GM19455 (cell line): ENCODE results near the gene ITIH1.

Experiments used
- ATAC-seq: cut with Tn5 transposase; IDR thresholded peaks from one replicate; pipeline ENCODE4 v1.9.1; 2021; ENCODE audit not compliant: unreplicated experiment

Gene ITIH1

DNA sequence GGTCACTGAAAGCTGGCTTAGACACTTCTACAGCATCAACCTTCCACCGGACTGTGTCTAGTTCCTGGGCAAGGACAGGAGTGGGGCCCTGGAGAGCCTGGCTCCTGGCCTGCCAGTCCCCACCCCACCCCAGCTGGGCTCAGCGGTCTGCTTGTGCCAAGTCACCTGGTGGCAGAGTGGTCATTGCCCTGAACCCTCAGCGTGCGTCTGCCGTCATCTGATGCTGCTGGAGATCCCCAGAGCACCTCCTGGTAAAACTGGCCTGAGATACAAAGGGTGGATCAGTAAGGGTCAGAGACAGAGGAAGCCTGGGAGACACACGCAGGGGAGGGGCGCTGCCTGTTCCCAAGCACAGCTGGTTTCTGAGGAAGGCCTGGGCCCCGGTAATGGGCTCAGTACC lies 36.4 kb downstream of the ITIH1 start:
- ATAC-seq: no peak

DNA sequence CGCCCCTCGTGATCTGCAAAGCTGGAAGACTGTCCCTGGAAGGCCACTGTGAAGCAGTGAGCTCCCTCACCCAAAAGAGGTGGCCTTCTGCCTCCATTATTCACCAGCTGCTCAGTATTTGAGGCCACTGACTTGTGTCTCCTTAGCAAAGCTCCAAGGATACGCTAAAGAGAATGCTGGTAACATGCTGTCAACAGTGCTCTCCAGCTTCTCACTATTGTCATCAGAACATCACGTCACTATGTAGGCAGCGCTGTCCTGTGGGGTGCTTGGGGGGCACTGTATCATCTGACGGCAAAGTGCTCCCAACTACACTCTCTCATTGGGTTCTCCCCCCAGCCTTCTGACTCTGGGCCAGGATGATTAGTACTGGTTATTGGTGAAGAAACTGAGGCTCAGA lies 38.8 kb downstream of the ITIH1 start:
- no peak for ATAC-seq

DNA sequence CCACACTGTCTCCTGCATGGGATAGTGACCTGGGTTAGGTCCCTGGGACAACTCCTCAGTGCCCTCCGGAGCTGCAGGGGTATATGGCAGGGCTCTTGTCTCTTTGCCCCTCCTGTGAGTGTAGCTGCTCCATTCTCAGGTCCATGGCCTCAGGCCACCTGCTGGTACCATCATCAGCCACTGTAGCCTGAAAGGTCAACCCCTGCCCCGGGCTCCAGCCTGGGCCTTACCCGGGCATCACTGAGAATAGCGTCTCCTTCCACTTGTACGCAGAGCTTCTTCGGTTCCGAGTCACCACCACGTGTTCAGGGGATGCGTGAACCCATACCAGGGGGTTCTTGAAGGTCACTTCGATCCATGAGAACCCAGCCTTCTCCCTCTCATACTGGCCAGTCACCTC lies 39.3 kb downstream of the ITIH1 start:
- no peak for ATAC-seq

DNA sequence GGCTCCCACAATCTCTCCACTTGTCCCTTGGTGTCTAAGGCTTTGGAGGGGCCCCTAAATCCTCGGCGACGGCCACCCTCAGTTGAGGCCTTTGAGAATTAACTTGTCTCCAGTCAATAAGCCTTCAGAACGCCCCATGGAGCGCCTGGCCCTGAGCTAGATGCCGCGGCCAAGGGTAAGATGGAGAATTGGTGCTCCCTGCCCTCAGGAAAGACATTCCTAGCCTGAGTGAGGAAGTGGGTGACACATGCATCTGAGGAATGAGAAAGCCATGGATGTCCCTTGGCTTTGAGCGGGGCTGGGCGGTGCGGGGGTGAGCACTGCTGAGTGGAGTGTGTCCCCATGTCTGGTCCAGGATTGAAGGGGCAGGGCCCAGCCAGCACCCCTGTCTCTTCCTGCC lies 39.8 kb downstream of the ITIH1 start:
- ATAC-seq: no peak

DNA sequence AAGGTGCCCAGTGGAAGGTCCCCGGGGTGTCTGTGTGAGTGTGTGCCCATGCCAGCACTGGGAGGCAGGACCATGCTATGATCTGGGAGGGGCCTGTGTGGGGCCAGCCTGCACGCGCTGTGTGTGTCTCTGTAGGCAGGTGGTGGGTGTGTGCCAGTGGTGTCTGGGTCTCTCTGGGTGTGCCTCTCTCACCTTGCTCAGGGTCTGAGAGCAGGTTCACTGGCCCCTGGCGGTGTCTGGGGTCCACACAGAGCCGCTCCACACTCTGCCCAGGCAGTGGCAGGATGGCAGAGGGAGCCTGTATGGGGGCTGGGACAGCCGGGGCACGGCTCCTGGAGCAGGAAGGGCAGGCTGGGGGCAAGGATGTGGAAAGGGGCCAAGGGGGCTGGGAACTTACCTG lies 40.5 kb downstream of the ITIH1 start:
- ATAC-seq: no peak

DNA sequence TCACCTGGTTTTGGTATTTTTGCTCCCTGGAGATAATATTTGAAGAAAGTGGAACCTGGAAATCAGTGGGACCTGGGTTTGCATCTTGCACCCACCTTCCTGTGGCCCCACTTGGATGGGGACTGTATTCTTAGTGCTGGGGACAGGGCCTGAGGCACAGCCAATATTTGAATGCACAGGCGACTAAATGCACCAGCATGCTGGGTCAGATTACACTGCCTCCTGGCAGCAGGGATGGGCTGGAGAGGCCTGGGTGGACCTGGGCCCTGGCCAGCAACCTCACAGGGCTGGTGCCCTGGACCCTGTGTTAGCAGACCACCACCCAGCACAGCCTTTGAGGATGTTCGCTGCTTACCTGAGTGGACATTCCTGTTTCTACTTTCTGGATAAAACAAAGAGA lies 42.5 kb downstream of the ITIH1 start:
- no peak for ATAC-seq

DNA sequence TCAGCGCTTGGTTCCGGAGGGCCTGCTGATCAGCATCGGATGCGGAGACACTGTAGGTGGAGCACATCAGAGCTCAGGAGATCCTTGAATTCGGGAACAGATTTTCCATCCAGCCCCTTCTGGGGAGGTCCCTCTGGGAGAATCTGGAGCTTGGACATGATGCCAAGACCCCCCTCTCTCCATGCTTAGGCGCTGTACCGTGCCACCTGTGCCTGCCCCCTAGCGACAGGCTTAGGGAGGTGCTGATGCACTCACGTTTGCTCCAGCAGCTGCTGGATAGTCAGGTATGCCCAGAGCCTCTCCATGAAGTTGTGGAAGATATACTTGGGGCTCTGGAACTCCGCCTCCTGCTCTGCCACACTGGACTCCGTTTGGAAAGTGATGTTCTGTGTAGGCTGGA lies 43.3 kb downstream of the ITIH1 start:
- ATAC-seq: no peak

DNA sequence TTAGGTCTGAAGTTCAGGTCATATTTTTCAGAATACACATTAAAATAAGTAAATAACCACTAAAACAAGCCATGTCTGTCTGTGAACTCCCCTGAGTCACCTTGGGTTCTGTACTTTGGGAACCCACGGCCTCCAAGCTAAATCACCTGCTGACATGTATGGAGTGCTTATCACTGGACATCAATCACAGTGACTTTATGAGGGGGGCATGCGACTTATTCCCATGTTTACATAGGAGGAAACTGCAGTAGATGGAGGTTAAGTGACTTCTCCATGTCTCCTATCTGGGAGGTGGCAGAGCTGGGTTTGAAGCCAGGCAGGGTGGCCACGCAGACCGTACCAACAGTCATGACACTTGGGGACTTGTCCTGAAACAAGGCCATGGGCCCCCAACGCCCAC lies 45.0 kb downstream of the ITIH1 start:
- no peak for ATAC-seq

DNA sequence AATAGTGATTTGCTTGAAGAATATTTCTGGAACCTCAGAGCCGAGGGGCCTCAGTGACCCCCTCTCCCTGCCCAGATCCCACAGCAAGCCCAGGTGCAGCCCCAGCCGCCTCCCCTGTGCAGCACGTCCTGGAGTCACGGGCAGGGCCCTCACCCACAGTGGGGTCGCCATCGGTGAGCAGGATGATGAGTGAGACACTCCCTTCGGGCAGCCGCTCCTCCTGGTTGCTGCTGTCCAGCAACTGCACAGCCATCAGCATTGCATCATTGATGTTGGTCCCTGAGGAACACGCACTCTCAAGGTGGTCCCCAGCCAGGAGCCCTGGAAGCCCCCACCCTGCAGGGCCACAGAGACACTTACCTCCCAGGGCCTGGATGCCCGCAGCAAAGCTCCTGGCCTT lies 46.6 kb downstream of the ITIH1 start:
- ATAC-seq: no peak

DNA sequence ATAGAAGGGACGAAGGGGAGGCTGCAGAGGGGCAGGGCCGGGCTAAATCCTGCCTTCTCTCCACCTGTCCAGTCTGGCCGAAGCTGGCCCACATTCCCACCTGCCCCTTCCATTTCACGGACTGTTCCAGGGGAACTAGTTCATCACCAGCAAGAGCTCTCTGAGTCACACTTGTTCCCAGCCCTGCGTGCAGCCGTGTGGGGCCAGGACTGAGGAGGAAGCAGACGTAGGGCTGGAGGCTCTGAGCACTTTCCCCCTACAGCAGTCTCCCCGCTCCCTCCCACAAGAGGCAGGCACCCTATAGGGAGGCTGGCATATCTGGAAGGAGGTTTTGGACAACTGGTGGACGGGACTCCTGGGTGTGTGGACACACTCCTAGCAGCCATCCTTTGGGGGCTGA lies 50.0 kb downstream of the ITIH1 start:
- no peak for ATAC-seq

DNA sequence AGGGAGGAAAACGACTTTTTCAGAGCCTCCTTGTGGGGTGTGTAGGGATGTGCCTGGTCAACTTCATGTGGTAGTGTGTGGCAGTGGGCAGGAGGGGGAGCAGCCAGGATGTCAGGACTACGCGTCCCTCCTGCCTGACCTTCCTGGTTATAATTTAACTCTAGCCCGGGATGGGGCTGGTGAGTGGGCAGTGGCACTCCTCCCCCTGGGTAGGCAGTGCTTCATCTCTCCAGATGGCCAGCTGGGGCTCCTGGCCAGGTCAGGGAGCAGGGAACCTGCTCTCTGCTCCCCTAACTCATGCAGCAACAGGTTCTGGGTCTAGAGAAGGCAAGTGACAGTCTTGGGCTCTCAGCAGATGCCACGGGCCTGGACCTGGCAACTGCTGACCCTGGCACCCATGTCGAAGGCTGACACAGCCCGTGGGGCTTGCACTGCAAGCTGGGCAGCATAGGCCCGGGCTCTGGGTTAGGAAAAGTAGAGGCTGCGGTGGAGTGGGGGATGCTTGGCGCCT lies 50.5 kb downstream of the ITIH1 start:
- ATAC-seq: no peak

DNA sequence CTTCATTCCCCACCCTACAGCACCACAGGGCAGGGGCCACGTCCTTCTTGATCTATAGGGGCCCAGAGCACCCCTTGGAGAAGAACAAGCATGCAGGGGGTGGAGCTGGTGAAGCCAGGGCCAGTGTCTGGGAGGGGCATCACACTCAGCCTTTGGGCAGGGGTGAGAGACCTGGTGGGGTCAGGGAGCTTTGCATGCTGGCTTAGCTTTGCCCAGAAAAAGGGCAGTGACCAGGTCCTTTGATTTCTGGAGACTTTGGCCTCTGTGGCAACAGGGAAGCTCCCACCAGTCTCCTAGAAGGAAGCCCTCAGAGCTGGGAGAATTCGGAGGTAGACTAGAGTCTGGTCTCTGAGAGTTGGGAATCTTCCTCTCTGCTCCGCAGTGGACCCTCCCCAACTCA lies 52.1 kb downstream of the ITIH1 start:
- ATAC-seq: no peak

DNA sequence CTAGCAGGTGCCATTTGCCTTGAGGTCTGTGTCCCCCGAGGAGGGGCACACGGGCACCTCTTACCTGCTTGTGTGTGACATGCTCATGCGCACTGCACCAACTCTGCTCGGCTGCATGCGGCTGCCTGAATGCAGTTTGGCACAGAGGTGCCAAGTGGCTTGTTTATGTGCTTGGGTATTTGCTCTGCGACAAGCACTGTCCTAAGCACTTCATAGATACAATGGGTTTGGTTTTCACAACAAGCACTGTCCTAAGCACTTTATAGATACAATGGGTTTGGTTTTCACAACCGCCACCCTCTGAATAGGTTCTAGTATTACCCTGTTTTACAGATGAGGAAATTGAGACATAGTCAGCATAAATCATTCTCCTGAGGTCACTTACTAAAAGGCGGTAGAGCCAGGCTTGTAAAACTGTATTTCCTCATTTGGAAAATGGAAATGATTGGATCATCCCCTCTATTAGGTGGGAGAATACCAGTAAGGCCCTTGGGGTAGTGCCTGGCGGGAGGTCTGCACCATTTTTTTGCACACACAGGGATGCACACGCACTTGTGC lies 52.6 kb downstream of the ITIH1 start:
- no peak for ATAC-seq

DNA sequence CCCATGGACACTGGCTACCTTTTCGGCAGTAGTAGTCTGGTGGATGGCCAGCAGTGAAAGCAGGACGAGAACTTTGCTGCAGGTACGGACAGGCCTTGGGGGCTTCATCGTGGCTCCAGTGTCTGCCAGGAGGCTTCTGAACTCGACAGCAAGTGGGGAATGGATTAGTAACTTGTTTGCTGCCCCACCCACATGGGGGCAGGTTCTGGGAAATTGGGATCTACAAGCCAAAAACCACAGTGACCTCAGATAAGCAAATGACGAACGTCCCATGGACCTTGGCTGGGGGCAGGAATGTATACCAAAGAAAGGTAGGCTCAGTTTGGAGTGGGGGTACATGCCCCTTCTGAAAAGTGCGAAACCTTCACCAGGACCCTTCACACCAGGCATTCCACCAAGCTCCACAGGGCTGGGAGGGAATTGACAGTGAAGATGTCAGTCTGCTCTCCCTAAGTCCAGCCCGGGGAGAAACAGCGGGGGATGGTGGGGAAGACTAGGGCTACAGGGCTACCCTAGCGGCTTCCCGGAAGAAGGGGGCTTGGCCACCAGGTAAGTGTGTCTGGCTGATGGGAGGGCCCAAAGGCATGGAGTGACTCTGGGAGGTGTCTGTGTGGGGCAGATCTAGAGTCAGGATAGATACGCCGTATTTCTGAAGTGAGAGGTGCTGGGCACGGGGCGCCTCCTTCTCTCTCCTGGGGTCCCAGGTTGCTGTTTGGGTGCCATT lies 53.3 kb downstream of the ITIH1 start, which contains the start of gene ITIH4:
ITIH4 (minus strand) TSS at position 138 of the 724 bp plus-strand sequence; CDS start at position 108, 30 bp downstream.
- ATAC-seq: no peak

DNA sequence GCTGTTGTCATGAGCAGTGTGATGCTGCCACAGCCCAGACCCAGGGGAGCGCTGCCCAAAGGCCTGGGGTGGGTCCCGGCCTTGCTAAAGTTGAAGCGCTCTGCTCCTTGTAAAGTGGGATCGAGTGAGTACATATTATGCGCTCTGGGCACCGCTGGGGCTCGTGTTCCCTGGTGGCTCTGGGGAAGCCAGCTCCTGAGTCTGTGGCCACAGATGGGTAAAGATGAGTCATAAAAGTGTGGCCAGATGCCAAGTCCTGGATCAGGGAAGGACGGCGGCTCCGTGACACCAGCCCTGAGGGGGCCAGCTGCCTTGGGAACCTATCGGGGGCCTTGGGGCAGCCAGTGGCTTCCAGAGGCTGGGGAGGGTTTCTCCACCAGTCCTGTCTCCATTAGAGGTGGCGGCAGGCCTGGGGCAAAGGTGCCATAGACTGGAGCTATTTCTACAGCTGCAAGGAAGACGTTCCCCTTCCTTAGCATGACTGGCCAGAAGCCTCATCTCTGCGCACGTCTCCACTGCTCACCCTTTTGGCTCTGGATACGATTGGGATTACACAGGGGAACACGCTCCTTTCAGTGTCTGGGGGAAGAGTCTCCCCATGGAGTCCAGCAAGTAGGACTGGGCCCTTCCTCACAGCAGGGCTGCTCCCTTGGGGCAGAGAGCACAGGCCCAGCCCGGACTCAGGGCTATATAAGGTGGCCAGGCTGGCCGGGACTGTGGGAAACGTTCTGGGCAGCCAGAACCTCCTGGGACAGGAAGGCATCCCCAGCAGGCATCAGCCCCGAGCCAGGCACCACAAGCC lies 54.3 kb downstream of the ITIH1 start:
- no peak for ATAC-seq

DNA sequence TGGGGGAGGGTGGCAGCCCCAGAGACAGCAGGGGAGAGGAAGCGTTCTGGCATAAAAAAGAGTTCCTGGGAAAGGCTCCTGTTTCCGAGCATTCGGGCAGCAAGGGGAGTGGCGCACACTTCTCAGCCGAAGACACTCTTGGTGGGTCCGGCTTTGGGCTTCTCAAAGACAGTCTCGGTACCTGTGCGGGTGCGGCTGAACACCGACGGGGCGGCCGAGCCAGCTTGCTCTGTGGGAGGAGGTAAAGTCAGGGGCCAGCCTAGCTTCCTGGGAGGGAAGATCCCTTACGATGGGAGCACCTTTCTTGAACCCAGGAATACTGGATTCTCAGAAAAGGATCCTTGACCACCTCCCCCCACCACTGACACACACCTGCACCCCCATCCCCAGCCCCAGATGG lies 55.8 kb downstream of the ITIH1 start:
- no peak for ATAC-seq

DNA sequence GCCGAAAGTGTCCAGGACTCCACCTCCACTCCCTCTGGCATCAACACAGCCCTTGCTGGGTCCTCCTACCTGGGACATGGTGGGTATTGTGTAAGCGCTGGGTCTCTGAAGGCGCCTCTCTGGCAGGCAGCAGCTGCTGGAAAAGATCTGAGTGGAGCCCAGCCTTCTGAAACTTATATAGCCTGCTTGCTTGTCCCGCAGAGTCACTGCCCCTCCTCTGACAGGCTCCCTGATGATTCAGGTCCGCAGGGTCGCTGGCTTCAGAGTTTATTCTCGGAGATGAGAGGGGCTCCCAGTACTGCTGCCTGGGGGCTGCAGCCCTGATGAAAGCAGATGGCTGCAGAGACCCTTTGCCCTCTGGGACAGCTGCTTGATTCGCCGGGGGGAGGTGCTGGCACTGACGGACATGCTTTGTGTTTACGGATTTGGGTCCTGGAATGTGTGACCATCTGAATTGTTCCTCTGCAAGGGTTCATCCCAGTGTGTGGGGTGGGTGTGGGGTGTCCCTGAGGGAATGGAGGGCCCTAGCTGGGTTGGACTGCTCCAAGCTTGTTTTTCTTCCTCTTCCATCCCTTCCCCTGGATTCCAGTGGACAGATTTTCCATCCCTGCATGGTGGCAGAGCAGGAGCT lies 57.6 kb downstream of the ITIH1 start, which contains the start of gene MUSTN1:
MUSTN1 (minus strand) TSS at position 149 of the 631 bp plus-strand sequence; CDS start at position 78, 71 bp downstream.
- no peak for ATAC-seq

DNA sequence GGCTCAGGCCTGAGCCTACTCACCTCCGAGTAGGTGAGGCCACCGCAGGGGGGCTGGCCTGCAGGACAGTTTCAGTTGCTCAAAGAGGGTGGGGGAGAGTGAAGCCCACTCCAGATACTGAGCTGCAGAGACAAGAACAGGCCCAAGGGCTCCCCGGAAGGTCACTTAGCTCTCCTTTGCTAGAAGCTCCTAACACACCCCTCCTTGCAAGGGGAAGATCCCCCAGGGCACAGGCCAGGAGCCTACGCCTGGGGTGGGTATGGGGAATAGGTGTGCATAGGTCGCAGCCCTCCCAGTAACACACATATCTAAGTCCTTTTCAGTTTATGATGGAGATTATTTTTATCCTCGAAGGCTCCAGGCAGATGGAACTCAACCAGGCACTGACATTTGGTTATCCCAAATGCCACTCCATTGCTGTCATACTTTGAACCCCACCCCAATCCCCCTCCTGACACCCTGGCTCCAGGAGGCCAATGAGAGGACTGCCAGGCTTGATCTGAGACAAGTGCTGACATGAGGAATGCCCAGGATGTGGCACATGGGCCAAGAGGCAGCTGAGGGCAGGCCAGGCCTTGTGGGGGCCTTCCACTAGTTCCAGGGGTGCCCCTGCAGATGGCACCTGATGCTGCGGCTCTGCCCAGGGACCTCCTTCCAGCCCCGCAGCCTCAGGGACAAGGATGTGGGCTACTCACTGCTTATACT lies 58.5 kb downstream of the ITIH1 start:
- no peak for ATAC-seq

DNA sequence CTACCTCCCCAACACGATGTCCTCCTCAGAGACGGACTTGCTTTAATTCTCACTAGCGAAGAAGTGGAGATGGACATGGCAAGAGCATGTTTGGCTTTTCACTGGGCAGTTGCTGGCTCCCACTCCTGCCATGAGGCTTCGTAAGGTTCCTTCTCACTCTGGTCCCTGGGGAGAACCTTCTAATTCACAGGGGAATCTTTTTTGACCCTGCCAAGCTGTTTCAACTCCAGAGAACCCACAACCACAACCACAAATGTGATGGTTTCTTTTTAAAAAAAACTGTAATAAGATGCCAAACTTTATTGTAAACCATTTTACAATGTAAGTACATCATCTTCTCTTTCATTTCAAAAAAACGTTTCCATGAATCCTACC lies 59.1 kb downstream of the ITIH1 start:
- ATAC-seq: no peak

DNA sequence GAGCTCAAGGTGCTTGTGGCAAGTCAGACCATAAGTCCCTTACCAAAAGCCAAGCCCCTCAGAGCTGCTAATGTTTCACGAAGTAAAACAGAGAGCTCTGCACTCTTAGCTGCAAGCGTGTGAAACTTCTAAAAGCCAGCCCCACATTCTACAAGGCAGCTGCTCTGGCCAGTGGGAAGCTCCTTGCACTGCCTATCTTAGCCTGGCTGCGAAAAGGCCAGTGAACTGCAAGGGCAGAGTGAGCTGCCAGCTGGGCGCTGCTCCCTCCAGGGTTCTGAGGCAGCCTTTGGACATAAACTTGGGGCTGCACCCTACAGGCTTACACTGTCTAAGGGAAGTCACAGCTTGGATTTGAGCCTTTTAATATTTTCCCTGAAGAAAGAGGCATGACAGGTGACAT lies 59.6 kb downstream of the ITIH1 start:
- no peak for ATAC-seq
